HG03108 (cell line): ENCODE measurements around the gene ITGB5.

Experiments
- ATAC-seq: cut with Tn5 transposase; IDR thresholded peaks from one replicate; pipeline ENCODE4 v1.9.1; 2021; ENCODE audit warnings: moderate library complexity; ENCODE audit not compliant: unreplicated experiment

Gene ITGB5

GRCh38 chr3:124887177-124887931 is at the start of gene ITGB5:
ITGB5 (minus strand) TSS chr3:124887365; CDS start chr3:124887000, 365 bp downstream.
- peak; percentile 59 for ATAC-seq

DNA sequence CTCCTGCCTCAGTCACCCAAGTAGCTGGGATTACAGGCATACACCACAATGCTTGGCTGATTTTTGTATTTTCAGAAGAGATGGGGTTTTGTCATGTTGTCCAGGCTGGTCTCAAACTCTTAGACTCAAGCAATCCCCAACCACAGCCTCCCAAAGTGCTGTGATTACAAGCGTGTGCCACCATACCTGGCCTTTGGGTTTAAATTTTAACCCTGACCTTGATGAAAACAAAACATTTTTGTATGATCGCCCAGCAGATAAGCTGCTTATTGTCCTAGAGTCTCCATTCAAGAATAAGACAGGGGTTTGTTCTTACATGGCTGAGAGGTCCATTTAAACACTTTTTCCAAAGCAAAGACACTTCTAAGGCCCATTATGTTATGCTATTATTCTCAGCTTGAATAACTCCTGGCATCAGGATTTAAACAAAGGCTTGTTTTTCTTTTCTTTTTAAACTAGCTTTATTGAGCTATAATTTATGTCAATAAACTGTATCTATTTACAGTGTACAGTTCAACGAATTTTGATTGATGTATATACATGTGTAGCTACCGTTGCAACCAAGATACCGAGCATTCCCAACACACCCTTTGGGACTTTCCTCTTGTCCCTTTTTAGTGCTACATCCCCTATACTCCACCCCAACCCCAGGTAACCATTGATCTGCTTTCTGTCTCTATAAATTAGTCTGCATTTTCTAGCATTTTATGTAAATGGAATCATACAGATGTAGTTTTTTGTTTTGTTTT is 48.8 kb upstream of the ITGB5 start:
- no peak for ATAC-seq

DNA sequence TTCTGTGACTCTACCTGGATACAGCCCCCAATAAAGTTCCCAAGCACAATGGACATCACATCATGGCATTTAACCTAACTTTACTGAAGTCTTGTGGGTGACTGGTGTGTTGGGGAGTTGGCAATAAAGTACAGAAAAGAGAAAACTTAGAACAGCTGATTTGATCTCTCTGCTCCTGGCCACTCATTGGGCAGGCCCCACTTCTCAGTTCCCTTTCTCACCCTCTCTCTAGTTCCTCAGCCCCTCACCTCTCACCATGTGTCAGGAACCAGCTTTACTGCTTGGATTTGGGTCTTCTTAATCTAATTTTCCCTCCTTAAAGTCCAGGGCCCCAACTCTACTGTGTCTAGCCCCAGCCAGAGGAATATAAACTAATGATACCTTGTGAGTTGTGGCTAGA is 48.1 kb upstream of the ITGB5 start:
- ATAC-seq, result no peak

DNA sequence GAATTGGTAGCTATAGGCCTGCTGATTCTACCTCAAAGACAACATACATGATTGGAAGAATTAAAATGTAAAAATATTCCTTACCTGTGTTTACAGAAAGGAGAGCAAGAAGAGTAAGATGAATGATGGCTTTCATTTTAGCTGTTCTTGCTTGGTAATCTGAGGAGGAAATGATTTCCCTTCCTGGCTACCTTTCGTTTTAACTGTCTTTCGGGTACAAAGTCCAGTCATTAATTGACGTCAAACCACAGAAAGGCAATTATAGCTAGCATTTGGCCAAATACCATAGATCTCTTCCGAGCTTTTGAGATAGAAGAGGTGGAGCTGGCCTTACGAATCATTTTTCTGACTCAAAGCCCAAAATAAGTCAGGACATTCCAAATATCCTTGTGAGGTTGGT is 47.4 kb upstream of the ITGB5 start, which contains the start of gene MUC13:
TSS of gene MUC13 (minus strand) at position 175 of the 400 bp plus-strand sequence. CDS start at position 136, 39 bp downstream.
- no peak for ATAC-seq

GRCh38 chr3:124928333-124929202 is 41.4 kb upstream of the ITGB5 start:
- ATAC-seq, result no peak

DNA sequence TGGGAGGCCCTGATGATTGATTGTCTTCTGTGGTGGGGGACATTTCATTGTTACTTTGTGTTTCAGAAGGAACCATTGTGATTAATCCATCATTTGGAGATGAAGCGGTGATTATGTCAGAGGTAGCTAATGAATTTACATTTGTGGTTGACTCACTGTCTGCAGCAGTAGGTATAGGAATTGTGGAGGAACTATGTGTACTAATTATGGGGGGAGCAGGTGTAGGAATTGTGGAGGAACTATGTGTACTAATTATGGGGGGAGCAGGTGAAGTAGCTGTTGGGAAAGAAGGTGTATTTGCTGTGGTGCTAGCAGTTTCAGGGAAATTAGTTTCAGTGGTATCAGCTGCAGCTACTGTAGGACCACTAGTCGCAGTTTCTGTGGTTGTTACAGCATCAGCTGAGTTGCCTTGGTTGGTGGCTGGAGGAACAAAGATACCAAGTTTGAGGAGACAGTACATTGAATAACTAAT is 40.4 kb upstream of the ITGB5 start:
- ATAC-seq, result peak; percentile 74

DNA sequence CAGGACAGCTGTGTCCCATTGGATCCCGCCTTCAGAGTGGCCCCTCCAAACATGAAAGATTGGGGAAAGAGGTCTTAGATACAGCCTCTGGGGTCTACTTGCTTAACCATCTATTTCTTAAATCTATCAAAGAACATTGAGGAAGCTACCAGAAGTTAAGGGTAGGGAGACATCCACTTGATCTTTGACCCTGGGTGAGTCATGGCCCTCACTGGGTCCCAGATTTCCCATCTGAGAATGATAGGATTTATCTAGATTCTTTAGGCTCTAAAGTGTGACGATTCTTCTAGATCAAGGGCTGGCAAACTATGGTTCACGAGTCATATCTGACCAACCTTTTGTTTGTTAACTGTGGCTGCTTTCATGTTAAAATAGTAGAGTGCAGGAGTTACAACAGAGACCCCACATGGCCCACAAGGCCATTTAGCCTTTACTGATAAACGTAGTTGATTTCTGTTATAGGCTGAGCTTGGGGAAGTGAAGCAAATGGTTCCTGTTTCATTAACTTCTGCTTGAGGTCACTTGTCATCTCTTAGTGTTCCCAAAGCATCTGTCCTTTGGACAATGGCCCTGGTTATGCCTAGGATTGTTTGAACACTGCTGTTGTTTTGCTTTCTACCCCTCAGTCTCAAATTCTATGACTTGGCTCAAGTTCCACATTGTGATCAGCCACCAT is 39.4 kb upstream of the ITGB5 start:
- no peak for ATAC-seq

DNA sequence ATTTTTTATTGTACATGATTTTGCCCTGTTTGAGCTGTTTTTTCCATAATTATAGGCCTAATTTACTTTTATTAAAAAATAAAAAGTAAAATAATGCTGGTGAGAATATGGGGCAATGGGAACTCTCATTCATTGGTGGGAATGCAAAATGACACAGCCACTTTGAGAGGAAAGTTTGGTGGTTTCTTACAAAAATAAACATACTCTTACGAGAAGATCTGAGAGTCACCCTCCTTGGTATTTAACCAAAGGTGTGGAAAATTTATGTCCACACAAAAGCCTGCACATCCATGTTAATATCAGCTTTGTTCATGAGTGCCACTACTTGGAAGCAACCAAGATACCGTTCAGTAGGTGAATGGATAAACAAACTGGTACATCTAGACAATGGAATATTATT is 37.6 kb upstream of the ITGB5 start:
- no peak for ATAC-seq

DNA sequence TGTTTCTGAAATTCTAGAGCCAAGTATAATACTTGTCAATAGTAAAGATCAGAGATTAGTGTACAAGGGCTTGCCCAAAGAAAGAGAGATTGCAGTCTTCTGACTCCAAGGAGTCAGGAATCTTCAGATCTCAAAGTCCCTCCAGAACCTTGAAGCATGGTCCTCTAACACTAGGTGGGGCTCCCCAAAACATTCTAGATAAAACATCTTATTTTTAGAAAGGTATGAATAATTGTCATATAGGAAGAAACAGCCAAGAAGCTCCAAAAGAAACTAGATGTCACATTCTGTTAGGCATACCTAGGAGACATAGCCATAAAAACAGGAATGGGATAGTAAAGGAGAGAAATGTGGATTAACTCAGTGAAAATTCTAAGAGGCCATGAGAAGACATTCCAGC is 36.7 kb upstream of the ITGB5 start:
- no peak for ATAC-seq

GRCh38 chr3:124920718-124921117 is 33.6 kb upstream of the ITGB5 start:
- no peak for ATAC-seq

DNA sequence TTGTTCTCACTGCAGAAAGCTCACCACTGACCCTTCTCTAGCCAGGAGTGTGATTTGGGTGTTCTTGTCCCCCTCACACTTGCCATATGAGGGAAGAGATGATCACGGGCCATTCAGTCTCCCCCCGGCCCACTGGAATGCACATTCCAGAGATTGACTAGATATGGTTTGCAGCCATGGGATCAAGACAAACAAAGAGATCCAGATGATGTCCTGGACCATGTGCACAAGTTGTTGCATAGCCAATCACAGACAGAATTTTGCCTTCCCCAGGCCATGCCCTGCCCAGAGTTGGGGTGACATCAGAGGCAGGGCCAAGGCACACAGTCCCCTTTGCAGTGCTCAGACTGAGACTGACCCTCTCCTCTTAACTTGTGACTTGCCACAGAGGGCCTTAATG is 32.6 kb upstream of the ITGB5 start:
- no peak for ATAC-seq

DNA sequence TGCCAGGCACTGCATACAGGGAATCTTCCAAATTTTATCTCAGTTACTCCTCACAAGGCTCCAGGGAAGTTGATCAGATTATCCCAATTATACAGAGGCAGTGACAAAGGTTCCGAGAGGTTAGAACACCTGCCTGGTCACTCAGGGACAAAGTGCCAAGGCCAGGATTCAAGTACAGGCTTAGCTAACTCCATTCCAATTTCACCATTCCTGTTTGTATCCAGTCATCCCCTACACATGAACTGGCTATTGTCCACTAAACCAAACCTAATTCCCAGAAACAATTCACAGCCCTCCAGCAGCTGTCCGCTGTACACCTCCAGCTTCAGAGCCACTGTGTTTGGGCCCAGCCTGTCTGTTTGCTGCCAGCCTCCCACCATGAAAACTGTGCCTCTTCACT is 31.4 kb upstream of the ITGB5 start:
- no peak for ATAC-seq

- no peak for ATAC-seq
These were observed 29.8 kb upstream of the ITGB5 start for GRCh38 chr3:124916837-124917409.

DNA sequence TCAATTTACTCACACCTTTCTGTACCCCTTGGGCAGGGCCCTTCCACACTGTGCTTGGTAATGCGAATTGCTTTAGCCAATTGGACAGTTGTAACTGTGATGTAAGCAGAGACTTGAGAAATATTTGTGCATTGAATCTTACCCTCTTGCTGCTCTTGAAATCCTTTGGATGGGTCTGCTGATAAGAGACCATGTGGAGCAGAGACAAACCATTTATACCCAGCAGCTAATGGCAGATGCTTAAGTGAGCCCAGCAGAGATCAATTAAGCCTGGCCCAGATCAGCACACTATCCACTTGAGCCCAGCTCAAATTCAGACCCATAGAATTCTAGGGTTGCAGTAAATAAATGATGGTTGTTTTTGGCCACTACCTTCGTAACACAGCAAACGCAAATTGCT is 28.1 kb upstream of the ITGB5 start:
- ATAC-seq, result no peak

- no peak for ATAC-seq
These were observed 20.8 kb upstream of the ITGB5 start for GRCh38 chr3:124907957-124908356.

DNA sequence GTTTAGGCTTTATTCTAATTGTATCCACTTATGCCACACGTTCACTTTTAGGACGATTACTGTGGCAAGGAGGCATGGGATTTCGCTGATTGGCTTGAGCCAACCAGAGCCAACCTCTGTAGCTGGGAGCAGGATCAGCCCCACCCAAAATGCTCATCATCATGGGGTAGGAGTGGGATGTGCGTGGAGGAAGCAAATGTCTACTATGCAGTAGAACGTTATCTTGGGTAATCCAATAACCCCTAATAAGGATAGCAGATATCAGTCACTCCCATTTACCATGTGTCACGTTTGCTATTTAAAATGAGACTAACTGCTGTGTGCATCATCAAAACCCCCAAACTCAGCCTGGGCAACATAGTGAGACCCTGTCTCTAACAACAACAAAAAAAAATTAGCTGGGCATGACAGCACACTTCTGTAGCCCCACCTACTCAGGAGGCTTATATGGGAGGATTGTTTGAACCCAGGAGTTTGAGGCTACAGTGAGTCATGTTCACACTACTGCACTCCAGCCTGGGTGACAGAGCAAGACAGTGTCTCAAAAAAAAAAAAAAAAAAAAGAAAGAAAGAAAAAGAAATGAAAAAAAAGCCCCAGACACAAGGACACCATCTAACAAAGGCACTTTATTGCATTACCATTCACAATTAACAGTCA is 17.8 kb upstream of the ITGB5 start:
- ATAC-seq, result no peak

GRCh38 chr3:124903896-124904834 is 17.0 kb upstream of the ITGB5 start:
- no peak for ATAC-seq

DNA sequence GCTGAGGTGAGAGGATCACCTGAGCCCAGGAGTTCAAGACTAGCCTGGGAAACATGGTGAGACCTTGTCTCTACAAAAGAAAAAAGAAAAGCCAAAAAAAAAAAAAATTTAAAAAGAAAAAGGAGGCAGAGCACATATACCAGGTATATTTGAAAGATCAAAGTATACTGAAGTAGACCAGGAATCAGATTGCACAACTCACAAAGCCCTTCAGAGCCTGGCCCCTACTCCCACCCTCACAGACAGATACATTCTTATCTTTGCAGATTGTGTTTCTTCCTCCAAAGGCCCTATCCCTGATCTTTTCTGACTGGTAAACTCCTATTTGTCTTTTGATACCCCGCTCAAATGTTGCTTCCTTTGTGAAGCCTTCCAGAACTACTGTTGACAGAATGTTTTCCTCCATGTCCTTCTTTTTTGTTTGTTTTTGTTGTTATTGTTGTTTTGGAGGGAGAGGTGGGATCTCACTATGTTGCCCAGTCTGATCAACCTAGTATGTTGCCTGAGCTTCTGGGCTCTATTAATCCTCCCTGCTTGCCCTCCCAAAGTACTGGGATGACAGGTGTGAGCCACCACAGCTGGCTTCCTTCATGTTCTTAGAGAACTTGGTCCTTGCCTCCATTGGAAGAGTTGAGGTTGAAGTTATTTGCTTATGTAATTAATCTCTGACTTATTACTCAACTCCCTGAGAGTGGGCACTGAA is 9.8 kb upstream of the ITGB5 start:
- ATAC-seq, result no peak
